Activated CD8-positive, alpha-beta memory T cell treated with anti-CD3 and anti-CD28 coated beads, Interleukin-2, amount 50 U/mL, for 48 hours (primary cell): Measurements from ENCODE around the gene SRXN1.
A peak's percentile ranks its signal among the peaks of the same experiment; 100 is the strongest.
"Not testable (repeated sequence)": the region's sequence is repeated elsewhere in the genome, so short reads cannot be mapped to it uniquely, and the experiment has no call there.

ENCODE experiments used
- DNase-seq: peaks from one replicate; pipeline ENCODE4 v3.0.0-alpha.2; 2020

SRXN1 gene

DNA sequence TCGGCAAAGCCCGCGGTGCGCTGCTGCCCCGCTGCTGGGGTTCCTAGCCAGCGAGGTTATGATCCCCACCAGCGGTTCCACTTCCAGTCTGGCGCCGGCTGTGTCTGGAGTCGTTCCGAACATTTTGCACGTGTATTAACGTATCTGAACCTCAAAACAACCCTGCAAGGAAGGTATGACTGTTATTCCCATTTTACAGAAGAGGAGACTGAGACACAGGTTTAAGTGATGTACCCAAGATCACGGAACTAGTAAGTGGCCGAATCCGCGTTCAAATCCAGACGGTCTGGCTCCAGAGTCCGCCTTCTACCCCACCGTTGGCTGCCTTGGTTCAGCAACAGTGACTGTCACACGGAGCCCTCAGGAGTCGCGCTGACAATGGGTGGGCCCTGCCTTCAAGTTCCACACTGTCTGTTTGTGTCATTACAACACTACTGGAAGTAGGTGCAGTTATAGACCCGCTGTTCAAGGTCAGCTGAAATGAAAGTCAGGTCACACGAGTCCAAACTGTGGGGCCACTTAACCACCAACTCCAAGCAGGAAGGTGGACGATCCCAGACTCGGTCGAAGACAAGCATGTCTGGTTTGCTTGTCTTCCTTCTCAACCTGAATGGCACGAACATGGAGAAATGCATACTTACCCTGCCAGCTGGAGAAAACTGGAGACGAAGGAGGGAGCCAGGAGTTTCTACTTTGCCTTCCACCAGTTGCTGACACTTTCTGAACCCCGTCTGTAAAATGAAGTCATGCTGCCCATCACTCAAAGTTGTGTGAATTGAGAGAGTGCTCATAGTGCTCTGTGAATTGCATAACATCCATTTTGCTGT lies 803 bp upstream of the SRXN1 start:
- no peak for DNase-seq

DNA sequence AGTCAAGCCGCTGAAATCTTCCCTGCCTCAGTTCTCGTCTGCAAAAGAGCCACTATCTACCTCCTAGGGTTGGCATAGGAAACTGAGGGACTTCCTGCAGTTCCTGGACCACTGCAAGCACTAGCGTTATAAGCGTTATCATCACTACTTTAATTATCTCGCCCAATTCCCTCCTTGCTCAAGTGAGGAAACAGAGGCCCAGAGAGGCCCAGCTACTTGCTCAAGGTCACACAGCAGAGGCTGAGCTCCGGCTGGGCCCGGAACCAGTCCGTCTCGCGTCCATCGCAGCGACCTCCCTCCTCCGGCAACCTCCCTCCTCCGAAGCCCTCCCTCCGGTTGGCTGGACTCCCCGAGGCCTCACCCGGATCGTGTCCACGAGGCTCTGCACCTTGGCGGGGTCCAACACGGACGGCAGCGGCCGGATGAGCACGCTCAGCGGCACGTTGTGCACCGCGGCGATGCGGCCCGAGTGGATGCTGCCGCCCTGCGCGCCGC lies 338 bp downstream of the SRXN1 start:
- peak; percentile 72 for DNase-seq

DNA sequence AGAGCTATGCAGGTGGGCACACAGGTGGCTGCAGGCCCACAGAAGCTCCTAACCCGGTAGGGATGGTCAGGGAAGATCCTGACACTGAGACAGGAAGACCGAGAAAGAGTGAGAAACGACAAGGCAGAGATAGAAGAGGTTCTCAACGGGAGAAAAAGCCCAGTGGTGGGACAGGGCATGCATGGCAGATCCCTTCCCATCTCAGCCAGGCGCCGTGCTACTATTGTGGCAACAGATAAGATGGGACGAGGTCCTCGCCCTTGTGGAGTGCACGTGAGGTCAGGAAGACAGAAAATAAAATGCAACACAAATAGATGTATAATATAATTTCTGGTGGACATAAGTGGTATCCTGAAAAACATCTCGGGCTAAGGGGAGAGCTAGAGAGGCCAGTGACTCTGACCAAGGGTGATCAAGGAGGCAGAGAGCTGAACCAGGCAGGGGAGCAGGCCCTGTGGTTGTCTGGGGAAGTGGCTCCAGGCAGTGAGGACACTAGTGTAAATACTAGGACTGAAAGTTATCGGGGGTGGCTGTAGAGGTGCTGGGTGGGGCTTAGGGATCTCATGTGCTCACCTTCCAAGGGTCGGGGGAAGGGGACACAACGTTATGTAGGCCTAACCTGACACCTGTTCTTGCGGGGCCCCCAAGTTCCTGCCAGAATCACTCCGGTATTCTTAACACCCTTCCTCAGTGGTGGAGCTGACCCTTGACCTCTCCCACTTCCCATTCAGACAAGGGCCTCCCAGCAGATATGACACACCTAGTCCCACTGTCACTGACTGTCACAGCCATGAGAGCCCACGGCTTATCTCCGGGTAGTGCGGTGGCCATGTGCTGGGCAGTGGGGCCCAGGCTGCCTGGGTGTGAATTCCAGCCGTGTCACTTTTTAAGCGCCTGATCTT lies 1.0 kb downstream of the SRXN1 start:
- DNase-seq, result no peak

DNA sequence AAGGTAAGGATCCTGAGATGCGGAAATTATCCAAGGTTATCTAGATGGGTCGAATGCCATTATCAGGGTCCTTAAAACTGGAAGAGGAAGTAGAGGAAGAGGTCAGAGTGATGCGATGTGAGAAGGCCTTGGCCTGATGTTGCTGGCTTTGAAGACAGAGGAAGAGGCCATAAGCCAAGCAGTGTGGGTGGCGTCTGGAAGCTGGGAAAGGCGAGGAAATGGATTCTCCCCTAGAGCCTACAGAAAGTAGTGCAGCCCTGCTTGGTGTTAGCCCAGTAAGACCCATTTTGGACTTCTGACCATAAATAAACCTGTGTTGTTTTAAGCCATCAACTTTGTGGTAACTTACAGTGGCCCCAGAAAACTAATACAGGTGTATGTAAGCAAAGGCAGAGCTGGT lies 2.0 kb downstream of the SRXN1 start:
- no peak for DNase-seq

DNA sequence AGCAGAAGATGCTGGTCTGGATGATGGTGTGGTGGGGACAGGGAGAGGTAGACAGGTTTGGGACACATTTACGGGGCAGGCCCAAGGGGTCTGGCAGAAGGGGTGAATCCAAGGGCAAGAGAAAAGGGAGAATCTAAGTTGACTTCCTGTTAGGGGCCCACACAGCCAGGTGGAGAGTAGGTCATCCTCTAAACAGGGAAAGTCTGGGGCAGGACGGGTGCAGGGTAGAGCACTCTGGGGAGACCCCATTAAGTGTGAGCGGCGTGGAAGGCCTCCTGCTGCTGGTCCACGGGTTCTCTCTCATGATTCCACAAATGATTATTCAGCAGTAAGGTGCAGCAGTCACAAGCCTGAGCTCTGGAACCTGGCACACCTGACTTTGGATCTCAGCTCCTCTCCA lies 2.7 kb downstream of the SRXN1 start:
- DNase-seq, result no peak

DNA sequence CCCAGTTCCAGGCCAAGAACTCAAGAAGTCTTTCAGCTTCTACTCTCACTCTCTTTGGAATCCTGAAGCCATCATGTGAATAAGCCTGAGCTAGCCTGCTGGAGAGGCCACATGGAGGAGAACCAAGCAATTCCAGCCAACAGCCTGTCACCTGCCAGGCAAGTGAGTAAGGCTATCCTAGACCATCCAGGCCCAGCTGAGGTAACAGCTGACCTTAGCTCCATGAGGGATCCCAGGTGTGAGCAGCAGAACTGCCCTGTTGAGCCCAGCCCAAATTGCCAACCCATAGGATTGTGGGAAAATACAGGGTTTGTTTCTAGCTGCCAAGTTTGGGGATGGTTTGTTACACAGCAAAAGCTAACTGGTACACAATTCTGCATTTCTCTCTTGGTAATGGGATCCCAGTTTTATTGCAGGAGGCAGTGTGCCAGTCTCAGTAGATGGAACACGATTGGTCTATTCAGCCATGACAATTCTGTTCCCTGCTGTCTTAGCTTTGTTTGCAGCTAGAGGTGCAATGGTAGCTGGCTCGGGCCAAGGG lies 5.5 kb downstream of the SRXN1 start:
- DNase-seq, result no peak

DNA sequence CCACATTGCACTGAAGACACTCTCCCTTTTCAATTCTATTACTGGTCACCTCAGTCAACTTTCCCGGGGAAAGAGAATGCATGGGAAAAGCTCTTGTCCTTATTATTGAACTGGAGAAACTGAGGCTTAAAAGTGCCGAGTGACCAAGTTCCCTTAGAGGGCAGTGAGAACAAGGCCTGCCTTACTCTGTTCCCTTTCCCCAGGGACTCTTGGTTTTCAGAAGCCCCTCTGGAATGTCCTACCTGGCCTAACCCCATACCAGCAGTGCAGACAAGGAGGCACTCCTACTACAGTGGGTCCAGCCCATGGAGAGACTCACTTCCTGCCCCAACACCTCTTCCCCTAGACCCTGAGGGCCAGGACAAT lies 6.1 kb downstream of the SRXN1 start:
- DNase-seq, result no peak

DNA sequence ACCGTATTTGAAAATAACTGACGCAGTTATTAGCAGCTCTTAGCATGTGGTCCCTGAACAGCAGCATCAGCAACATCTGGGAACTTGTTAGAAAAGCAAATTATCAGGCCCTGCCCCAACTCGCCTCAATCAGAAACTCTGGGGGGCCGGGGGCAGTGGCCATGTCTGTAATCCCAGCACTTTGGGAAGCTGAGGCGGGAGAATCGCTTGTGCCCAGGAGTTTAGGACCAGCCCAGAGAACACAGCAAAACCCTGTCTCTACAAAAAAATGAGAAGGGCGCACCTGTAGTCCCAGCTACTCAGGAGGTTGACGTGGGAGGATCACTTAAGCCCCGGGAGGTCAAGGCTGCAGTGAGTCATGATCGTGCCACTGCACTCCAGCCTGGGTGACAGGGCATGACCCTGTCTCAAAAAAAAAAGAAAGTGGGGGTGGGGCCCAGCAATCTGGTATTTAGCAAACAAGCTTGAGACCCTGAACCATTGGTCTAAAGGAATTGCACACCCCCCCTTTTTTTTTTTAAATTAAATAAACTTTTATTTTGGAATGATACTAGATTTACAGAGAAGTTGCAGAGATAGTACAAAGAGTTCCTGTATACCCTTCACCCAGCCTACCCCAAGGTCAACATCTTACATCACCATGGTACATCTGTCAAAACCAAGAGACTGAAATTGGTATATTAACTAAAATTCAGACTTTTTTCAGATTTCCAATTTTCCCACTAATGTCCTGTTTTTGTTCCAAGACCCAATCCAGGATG lies 6.7 kb downstream of the SRXN1 start:
- no peak for DNase-seq

DNA sequence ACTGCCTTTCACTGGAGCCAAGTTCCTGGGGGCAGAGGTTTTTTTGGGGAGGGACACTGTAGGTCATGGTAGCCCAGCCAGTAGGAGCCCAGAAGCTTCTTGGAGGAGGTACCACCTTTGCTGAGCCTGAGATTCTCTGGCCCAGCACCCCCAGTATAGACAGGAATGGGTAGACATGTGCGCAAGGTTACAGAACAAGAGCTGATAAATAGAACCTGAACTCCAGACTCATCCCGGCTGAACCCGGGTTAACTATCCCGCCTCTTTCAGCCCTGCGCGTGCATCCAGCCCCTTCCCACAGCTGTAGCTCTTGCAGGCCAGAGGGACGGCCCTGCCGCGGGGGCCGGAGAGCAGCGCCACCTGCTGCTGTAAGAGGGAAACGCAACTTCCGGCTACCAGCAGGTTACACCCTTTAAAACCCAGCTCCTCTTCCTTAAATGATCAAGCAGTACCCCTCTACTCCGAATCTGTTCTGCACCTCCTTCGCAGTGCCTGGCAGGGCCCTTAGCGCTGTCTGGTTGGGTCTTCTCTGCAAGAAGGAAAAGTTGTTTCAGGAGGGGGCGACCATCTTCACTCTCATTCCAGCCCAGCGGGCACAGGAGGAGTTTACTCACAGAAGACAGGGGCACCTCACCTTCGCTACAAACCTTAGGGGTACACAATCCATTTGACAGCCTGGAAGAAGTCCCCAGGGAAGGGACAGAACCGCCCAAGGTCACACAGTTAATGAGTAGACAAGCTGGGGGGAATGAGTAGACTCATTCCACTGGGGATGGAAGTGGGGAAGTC lies 7.5 kb downstream of the SRXN1 start:
- DNase-seq, result peak; percentile 92

DNA sequence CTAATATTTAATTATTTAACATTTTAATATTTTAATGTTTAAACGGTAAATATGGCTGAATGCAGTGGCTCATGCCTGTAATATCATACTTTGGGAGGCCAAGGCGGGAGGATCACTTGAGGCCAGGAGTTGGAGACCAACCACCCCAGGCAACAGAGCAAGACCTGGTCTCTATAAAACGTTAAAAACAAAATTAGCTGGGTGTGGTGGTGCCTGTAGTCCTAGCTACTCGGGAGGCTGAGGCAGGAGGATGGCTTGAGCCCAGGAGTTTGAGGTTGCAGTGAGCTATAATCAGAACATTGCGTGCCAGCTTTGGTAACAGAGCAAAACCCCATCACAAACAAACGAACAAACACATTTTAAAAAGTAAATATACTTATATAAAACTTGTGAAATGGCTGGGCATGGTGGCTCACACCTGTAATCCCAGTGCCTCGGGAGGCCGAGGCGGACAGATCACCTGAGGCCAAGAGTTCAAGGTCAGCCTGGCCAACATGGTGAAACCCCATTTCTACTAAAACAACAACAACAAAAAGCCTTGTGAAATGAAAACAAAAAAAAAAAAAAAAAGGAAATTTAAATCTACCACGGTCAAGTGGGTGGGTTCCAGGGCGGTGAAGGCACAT lies 8.2 kb downstream of the SRXN1 start:
- DNase-seq, result no peak

DNA sequence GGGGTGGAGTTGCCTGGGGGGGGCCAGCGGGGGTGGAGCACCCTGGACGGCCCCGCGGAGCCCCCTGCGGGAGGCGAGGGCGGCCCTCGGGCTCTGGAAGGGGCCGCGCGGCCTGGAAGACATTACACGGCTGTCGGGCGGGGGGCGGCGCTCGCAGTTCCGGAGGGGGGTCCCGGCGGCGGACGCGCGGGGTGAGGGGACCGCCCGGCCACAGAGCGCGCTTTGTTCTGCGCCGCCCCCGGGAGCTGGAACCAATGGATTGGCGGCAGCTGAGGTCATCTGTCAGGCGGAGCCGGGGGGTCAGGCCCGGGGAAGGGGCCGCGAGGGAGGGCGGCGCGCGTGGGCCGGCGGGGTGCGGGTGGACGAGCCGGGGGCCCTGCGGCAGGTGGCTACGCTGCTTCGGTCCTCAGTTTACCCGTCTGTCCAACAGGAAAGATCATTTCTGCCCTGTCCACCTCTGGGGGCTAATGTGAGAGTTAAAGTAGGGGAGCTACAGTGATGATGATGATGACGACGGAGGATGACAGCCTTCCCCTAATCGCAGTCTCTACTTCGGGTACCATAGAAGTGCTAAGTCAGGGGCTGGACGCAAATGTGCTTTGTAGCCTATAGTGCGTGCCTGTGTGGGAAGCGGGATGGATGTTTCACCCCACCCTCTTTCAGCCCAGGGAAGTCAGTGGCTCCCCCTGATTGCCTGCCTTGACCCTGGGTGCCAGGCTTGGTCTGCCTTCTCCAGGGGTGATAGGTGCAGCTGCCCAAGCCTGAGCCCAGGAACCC lies 10.4 kb downstream of the SRXN1 start:
- no peak for DNase-seq

DNA sequence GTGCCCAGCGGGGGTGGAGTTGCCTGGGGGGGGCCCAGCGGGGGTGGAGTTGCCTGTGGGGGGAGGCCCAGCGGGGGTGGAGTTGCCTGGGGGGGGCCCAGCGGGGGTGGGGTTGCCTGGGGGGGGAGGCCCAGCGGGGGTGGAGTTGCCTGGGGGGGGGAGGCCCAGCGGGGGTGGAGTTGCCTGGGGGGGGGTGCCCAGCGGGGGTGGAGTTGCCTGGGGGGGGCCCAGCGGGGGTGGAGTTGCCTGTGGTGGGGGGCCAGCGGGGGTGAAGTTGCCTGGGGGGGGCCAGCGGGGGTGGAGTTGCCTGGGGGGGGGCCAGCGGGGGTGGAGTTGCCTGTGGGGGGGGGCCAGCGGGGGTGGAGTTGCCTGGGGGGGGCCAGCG lies 11.0 kb downstream of the SRXN1 start:
- DNase-seq, result not testable (repeated sequence)

DNA sequence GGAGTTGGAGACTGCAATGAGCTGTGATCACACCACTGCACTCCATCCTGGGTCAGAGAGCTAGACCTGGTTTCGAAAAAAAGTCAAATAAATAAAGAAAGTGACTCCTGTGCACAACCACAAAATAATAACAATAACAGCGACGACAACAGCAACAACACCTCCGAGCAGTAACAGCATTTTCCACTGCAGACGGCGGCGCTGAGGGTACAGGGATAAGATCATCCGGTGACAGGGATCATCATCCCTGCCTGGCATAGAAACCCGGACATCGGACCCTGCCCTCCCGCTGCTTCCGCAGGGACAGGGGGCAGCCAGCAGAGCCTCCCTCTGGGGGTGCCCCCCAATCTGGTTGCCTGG lies 11.5 kb downstream of the SRXN1 start:
- no peak for DNase-seq

DNA sequence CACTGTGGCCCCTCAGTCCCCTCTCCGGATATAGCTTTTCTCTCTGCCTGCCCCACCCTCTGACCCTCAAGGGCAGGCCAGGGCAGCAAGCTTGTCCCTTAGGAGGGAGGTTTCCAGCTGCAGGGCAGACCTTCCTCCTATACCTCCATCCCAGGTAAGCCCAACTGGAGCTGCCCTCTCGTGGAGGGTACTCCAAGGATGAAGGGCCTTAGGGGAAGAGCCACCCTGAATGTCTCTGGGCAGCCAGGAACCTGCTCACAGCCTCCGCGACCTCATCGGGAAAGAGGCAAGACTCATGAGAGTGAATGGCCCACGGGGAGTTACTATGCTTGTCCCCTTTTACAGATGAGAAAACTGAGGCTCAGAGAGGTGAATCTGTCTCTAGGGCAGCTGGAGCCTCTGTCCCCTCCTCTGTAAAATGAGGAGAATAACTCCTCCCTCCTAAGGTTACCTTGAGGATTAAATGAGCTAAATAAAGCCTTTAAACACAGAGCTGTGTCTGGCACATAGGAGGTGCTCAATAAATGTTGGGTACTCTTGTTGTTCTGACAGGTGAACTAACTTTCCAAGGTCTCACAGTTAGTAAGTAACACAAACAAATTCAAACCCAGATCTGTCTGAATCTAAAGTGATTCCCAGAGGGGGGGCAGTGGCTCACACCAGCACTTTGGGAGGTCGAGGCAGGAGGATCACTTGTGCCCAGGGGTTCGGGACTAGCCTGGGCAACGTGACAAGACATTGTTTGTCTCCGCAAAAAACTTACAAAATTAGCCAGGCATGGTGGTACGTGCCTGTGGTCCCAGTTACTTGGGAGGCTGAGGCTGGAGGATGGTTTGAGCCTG lies 12.1 kb downstream of the SRXN1 start:
- no peak for DNase-seq

DNA sequence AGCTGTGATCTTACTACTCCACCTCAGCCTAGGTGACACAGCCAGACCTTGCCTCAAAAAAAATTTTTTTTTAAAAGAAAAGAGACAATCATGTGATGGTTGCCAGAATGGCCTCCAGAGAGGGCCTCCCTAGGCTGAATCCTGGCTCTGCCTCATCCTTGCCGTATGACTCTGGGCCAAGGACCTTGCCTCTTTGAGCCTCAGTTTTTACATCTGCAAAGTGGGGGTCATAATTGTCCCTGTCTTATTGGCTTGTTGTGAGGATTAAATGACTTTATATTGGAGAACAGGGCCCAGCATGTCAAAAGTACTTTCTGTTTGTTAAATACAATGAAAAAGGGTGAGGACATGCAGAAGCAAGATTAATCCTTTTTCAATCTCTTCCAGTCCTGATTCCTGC lies 14.4 kb downstream of the SRXN1 start:
- DNase-seq, result no peak

DNA sequence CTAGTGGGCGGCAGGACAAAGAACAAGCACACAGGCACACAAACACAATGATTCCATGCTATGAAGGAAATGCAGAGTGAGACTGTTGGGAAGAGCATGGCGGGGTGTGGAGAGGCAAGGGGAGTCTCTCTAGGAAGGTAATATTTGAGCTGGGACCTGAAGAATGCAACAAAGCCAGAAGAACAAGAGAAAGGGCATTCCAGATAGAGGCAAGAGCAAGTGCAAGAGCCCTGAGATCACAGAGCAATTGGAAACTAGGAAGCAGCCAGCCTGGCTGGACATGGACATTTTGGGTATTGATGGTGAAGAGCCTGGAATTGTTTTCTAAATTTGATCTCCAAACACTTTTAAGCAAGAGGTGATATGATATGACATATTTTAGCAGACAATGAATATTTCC lies 15.4 kb downstream of the SRXN1 start:
- no peak for DNase-seq

DNA sequence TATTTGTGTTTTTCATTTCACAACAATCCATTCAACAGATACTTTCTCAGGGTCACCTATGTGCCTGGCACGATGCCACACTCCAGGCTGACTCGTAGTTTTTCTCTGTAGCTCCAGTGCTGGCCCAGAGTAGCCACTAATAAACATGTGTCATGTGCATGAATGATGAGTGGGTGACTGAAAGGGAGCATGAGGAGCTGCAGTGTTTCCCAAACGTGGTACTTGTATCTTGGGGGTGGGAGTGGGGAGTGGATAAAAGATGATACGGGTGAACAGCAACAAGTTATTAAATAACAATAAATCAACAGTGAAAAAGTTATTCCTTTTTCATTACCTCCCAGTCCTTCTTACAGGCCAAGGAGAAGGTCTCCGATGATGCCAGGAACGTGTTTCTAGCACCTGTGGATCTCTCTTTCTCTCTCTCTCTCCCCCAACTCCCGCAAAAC lies 17.1 kb downstream of the SRXN1 start:
- no peak for DNase-seq

DNA sequence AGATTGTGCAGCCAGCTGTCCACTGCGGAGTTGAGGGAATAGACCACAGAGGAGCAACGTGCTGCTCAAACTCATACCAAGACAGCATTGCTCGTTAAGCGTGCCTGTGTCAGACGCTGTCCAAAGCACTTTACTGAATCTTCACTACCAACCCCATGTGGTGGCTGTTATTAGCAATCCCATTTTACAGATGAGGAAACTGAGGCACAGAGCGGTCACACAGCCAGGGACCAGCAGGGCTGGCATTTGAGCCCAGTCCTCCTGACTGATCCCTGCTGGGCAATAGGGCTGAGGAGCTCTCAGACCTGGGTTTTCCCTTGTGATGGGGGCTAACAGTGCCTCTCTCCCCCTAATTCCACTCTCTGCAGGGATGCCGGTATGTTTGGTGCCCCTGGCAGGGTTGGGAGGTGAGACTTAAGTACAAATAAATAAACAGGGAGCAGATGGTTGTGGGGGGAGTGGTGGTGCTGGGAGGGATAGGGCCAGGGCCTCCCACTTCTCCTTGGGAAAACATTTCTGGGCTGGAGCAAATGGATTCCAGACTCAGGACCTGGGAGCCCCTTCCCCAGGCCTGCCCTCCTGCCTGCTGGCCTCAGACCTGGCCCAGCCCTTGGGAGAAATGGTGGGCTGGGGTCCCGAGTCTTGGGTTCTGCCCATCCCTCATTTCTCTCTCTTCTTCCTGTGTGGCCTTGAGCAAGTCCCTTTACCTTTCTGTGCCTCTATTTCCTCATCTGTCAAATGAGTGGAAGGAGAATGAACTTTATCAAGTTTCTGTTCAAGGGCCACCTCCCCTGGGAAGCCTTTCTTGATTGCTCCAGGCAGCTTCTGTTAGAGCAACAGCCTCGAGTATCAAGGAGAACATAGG lies 17.7 kb downstream of the SRXN1 start:
- DNase-seq, result no peak
